KMS-11 (cell line): Measurements from ENCODE around the gene PPARA.

ENCODE experiments used
- H2AFZ ChIP-seq: fragments of 200-600 bp; sonication (generic); 2 replicates; pipeline ENCODE4 v1.6.1; 2016; ENCODE audit warnings: antibody characterized with exemption, mixed run types, low read depth
- H3K27ac ChIP-seq: fragments of 200-600 bp; sonication (generic); 2 replicates; pipeline ENCODE4 v1.6.1; 2016; ENCODE audit warnings: mild to moderate bottlenecking, mixed run types
- H3K27me3 ChIP-seq: fragments of 200-600 bp; sonication (generic); 2 replicates; pipeline ENCODE4 v1.6.1; 2017; ENCODE audit warnings: mild to moderate bottlenecking, low read depth, mixed run types, moderate library complexity; ENCODE audit not compliant: insufficient read depth
- H3K36me3 ChIP-seq: fragments of 200-600 bp; sonication (generic); 2 replicates; pipeline ENCODE4 v1.6.1; 2017; ENCODE audit warnings: mild to moderate bottlenecking, mixed run types; ENCODE audit not compliant: insufficient read depth
- H3K4me1 ChIP-seq: fragments of 200-600 bp; sonication (generic); 2 replicates; pipeline ENCODE4 v1.6.1; 2016; ENCODE audit warnings: mild to moderate bottlenecking, low read depth, mixed run types; ENCODE audit not compliant: poor library complexity, severe bottlenecking
- H3K4me2 ChIP-seq: fragments of 200-600 bp; sonication (generic); 2 replicates; pipeline ENCODE4 v1.7.0; 2016; ENCODE audit warnings: mild to moderate bottlenecking, mixed run types
- H3K4me3 ChIP-seq: fragments of 200-600 bp; sonication (generic); IDR thresholded peaks from 2 replicates; pipeline ENCODE4 v1.6.1; 2017; ENCODE audit warnings: low read depth, low read length, mixed read lengths; ENCODE audit not compliant: insufficient read depth
- H3K79me2 ChIP-seq: fragments of 200-600 bp; sonication (generic); 2 replicates; pipeline ENCODE4 v1.6.1; 2016; ENCODE audit warnings: low read depth, mixed run types; ENCODE audit not compliant: insufficient read depth
- H3K9ac ChIP-seq: fragments of 200-600 bp; sonication (generic); 2 replicates; pipeline ENCODE4 v1.6.1; 2016; ENCODE audit warnings: mild to moderate bottlenecking, mixed run types
- H4K20me1 ChIP-seq: fragments of 200-600 bp; sonication (generic); 2 replicates; pipeline ENCODE4 v1.6.1; 2016; ENCODE audit warnings: mild to moderate bottlenecking, mixed run types; ENCODE audit not compliant: insufficient read depth
- TF ChIP-seq, protein P1 (sequence below): fragments of 200-600 bp; sonication (generic); conservative IDR thresholded peaks from 2 replicates; pipeline ENCODE4 v1.6.1; 2017; ENCODE audit warnings: low read depth, mild to moderate bottlenecking, antibody characterized with exemption, low read length, moderate library complexity, mixed read lengths

The PPARA gene

DNA sequence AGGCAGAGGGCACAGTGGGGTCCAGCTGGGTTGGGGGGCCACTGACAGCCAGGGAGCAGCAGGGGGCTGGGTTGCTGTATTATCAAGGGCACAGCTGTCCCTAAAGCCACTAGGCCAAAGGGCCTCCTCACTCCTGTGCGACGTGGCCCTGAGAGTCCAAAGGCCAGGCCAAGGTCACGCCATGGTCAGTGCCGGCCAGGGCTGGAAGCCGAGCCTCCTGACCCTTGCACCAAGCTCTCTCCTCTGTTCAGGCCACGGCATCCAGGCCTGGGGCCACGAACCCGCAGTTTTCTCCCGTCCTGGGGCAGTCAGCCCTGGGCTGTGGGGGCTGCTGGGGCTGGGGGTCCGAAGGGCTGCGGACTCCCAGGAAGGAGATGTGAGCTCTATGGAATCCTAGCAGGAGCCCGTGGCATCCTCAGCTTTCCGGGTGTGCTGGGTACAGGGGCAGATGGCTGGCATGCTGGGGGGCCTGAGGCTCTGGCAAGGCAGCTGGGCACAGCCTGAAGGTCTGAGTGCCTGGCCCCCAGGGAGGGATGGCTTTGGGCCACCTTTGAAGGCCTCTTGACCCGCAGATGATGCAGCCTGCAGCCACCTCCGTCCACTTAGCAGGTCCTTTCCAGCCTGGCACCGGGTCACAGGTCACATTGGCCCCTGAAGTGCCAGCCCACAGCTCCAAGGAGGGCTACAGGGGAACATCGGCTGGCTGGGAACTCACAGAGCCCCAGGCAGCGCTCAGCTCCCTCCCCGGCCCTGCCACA lies 17.3 kb upstream of the PPARA start:
- no peaks in the 10 kb centered on the region for H3K27me3 ChIP-seq

DNA sequence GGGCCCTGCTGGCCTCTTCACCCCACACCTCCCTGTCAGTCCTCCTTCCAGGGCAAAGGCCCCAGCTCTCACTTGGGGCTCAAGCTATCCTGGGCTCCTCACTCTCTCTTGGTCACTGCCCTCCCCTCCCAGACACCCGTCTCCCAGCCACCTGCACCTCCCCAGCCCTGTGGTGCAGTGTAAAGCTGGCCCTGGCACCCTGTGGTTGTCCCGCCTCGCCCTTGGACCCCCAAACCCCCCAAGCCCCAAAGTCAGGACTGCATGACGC lies 16.8 kb upstream of the PPARA start:
- Histone ChIP-seq H3K79me2 (no peaks in the 10 kb centered on the region), H3K4me1 (no peaks in the 10 kb centered on the region), H3K9ac (no peak overlapping the region), H2AFZ (no peak overlapping the region), H3K4me3 (no peak overlapping the region), H3K27ac (no peak overlapping the region), H4K20me1 (no peaks in the 10 kb centered on the region), H3K27me3 (no peaks in the 10 kb centered on the region), H3K4me2 (no peak overlapping the region), H3K36me3 (no peaks in the 10 kb centered on the region)
- TF ChIP-seq, protein P1, sequence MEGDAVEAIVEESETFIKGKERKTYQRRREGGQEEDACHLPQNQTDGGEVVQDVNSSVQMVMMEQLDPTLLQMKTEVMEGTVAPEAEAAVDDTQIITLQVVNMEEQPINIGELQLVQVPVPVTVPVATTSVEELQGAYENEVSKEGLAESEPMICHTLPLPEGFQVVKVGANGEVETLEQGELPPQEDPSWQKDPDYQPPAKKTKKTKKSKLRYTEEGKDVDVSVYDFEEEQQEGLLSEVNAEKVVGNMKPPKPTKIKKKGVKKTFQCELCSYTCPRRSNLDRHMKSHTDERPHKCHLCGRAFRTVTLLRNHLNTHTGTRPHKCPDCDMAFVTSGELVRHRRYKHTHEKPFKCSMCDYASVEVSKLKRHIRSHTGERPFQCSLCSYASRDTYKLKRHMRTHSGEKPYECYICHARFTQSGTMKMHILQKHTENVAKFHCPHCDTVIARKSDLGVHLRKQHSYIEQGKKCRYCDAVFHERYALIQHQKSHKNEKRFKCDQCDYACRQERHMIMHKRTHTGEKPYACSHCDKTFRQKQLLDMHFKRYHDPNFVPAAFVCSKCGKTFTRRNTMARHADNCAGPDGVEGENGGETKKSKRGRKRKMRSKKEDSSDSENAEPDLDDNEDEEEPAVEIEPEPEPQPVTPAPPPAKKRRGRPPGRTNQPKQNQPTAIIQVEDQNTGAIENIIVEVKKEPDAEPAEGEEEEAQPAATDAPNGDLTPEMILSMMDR, result no peak

More for the DNA sequence above, 17.3 kb upstream of the PPARA start:
- Histone ChIP-seq H3K4me3 (no peak overlapping the region), H3K4me1 (no peaks in the 10 kb centered on the region), H3K79me2 (no peaks in the 10 kb centered on the region), H3K4me2 (no peak overlapping the region), H3K9ac (no peak overlapping the region), H3K36me3 (no peaks in the 10 kb centered on the region), H2AFZ (no peak overlapping the region), H3K27ac (no peak overlapping the region), H4K20me1 (no peaks in the 10 kb centered on the region)
- TF ChIP-seq, protein P1, result no peak

DNA sequence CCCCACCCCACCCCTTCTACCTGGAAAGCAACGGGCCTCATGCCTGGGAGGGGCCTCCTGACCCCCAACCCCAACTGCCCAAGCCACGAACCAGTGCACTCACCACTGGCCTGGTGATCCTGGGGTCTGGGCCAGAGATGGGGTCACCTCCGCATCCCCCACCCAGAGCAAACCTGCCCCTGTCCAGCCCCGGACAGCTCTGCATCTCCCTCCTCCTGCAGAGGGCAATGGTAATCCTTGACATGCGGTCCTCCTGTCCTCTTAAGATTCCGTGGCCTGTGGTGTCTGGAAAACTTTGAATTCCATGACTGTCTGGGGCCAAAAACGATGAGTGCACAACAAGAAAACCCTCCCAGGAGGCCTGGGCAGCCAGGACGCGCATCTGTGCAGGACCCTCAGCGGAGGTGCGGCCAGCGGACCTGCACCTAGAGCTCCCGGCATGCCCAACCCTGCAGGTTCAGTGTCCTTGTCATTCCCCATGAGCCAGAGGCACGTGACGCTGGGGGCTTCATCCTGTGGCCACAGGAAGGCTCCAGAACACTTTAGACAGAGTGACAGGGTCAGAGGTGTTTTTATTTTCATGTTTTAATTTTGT lies 16.1 kb upstream of the PPARA start:
- Histone ChIP-seq H3K4me1 (no peaks in the 10 kb centered on the region), H3K4me3 (no peak overlapping the region), H3K4me2 (no peak overlapping the region), H2AFZ (no peak overlapping the region), H3K27me3 (no peaks in the 10 kb centered on the region), H3K36me3 (no peaks in the 10 kb centered on the region), H3K9ac (no peak overlapping the region), H3K79me2 (no peaks in the 10 kb centered on the region), H3K27ac (no peak overlapping the region), H4K20me1 (no peaks in the 10 kb centered on the region)
- TF ChIP-seq, protein P1, result no peak

DNA sequence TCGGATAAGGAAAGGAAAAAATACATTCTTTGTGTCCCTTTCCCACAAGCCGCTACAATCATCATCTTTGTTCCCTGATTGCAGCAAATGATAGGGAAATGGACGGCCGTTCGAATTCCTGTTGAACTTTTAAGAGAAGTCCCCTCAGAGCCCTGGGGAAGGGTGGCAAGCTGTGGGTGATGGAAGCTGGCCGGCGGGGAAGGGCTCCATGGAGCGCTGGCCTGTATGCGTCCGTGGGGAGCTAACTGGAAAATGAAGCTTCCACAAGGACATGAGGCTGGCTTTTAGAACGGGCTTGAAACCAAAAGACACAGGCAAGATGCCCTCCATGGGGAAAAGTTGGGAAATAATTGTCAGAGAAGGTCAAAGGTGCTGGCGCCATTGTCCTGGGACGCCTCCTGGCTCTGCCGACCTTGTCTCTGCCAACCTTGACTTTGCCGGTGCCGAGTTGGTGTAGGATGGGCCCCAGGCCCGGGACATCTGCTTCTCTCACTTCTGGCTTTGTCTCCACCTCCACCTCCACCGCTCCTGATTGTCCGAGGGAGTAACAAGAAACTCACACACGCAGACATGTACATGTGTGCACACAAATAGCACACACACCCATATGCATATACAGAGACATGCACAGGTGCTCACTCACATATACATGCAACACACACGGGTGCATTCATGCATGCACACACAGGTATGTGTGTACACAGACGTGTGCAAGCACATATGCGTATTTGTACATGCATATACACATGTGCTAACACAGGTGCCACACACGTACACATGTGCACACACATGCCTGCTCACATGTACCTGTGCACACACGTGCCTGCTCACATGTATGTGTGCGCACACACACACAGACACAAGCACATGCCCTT lies 14.5 kb upstream of the PPARA start:
- no peaks in the 10 kb centered on the region for H3K36me3 ChIP-seq
- H3K4me3 ChIP-seq, result no peak overlapping the region
- H3K27me3 ChIP-seq, result no peaks in the 10 kb centered on the region
- no peak overlapping the region for H2AFZ ChIP-seq
- TF ChIP-seq, protein P1, result no peak
- no peak overlapping the region for H3K9ac ChIP-seq
- no peak overlapping the region for H3K27ac ChIP-seq
- no peak overlapping the region for H3K4me2 ChIP-seq
- no peaks in the 10 kb centered on the region for H3K79me2 ChIP-seq
- H3K4me1 ChIP-seq, result no peaks in the 10 kb centered on the region
- no peaks in the 10 kb centered on the region for H4K20me1 ChIP-seq
